HepG2 (cell line): ENCODE results near the gene CTU2. TPM values are rescaled to one million over a fixed set of nuclear protein-coding genes. Genes with fewer than 3 reads are reported as not detected.

ENCODE experiments used
- BCL6 ChIP-seq: IDR thresholded peaks from 2 replicates; pipeline ENCODE4 v1.6.1; 2016; ENCODE audit warnings: missing genetic modification reagents, missing compliant biosample characterization
- KAT7 ChIP-seq: IDR thresholded peaks from 2 replicates; pipeline ENCODE4 v1.6.1; 2018; ENCODE audit warnings: borderline replicate concordance, missing compliant biosample characterization
- MAZ ChIP-seq, 2 experiments: sonication (generic) in 1 of 2; formaldehyde crosslinking in 1 of 2; IDR thresholded peaks; 2 replicates each; pipeline versions ENCODE4 v1.5.0 to v1.6.1; 2012 to 2020; ENCODE audit warnings: low read depth in 2 of 2, mild to moderate bottlenecking in 2 of 2, borderline replicate concordance in 1 of 2, improper control_type of control experiment in 1 of 2, low read length in 1 of 2, missing genetic modification reagents in 1 of 2, moderate library complexity in 1 of 2
- NCOA1 ChIP-seq: sonication (generic); formaldehyde crosslinking; IDR thresholded peaks from 2 replicates; pipeline ENCODE4 v1.9.0; 2021; ENCODE audit warnings: missing genetic modification reagents
- NR2C2 ChIP-seq: sonication (generic); formaldehyde crosslinking; IDR thresholded peaks from 2 replicates; pipeline ENCODE4 v1.4.0; 2020; ENCODE audit warnings: missing genetic modification reagents, mild to moderate bottlenecking, moderate library complexity, borderline replicate concordance
- REXO4 ChIP-seq: sonication (generic); formaldehyde crosslinking; IDR thresholded peaks from 2 replicates; pipeline ENCODE4 v1.8.0; 2022; ENCODE audit warnings: missing genetic modification reagents, mild to moderate bottlenecking, borderline replicate concordance
- SMARCE1 ChIP-seq: fragments of 450-650 bp; IDR thresholded peaks from 2 replicates; pipeline ENCODE4 v1.6.1; 2017; ENCODE audit warnings: borderline replicate concordance
- SRSF1 ChIP-seq: fragments of 200-400 bp; formaldehyde crosslinking; optimal IDR thresholded peaks from 2 replicates; pipeline ENCODE3; 2017; ENCODE audit warnings: mild to moderate bottlenecking, low read depth, low read length, moderate library complexity
- TBX2 ChIP-seq: sonication (generic); formaldehyde crosslinking; IDR thresholded peaks from 2 replicates; pipeline ENCODE4 v1.5.0; 2020; ENCODE audit warnings: missing genetic modification reagents, mild to moderate bottlenecking, borderline replicate concordance
- ZNF263 ChIP-seq: sonication (generic); formaldehyde crosslinking; IDR thresholded peaks from 2 replicates; pipeline ENCODE4 v1.4.0; 2020; ENCODE audit warnings: missing genetic modification reagents
- ZNF282 ChIP-seq: fragments of 450-650 bp; IDR thresholded peaks from 2 replicates; pipeline ENCODE4 v1.6.1; 2018; ENCODE audit not compliant: partially characterized antibody
- polyA plus RNA-seq, 8 experiments: library from polyadenylated mRNA; depleted of rRNA in 3 of 8; stranded (reverse) in 7 of 8; unstranded in 1 of 8; fragments of >200 nt; fragmentation: Illumina TruSeq in 4 of 8; extraction: Trizol in 4 of 8; gene quantifications; 2 replicates each; pipeline versions ENCODE4 v1.2.1 to v1.2.3, GENCODE V29; 2011 to 2016; ENCODE audit warnings: low read depth in 4 of 8, missing spikeins in 1 of 8, mixed read lengths in 1 of 8; ENCODE audit not compliant: insufficient read depth in 1 of 8
- total RNA-seq, 5 experiments: library from RNA; depleted of rRNA; stranded (reverse); fragments of >200 nt; fragmentation: Illumina TruSeq; extraction: Trizol; gene quantifications; 2 replicates each; pipeline ENCODE4 v1.2.3, GENCODE V29; 2016; ENCODE audit warnings: low read depth in 1 of 5
- TF ChIP-seq, protein P1 (sequence below): sonication (generic); formaldehyde crosslinking; conservative IDR thresholded peaks from 2 replicates; pipeline ENCODE4 v1.4.0; 2020; ENCODE audit warnings: mild to moderate bottlenecking, missing genetic modification reagents, moderate library complexity
- TF ChIP-seq, protein P2 (sequence below): sonication (generic); formaldehyde crosslinking; conservative IDR thresholded peaks from 2 replicates; pipeline ENCODE4 v1.8.0; 2022; ENCODE audit warnings: low read depth, missing genetic modification reagents
- TF ChIP-seq, protein P3 (sequence below): sonication (generic); formaldehyde crosslinking; conservative IDR thresholded peaks from 2 replicates; pipeline ENCODE4 v1.8.0; 2022; ENCODE audit warnings: mild to moderate bottlenecking, moderate library complexity, missing genetic modification reagents
- TF ChIP-seq, protein P4 (sequence below): sonication (generic); formaldehyde crosslinking; IDR thresholded peaks from 2 replicates; pipeline ENCODE4 v1.8.1; 2022; ENCODE audit warnings: low read depth, mild to moderate bottlenecking, missing genetic modification reagents

Gene CTU2
- total and polyA plus RNA-seq, 2 of the 13 experiments (the other 11 are each of a cell fraction or from before 2014, with no cell fraction given) = 13.3 to 21.9 TPM

DNA sequence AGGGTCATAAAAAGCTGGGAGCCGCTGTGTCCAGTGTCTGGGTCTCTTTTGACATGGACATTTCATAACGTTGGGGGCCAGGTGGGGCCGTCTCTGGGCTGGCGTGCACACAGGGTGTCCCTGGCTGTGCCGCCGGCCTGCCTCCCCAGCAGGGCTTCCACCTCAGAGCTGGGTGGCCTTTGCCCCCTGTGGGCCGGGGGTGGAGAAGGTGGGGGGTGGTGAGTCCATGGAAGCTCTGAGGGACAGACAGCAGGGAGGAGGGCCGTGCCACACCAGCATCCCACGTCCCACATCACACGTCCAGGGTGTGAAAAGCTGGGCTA, 19.1 kb upstream of the CTU2 start (continued):
- TF ChIP-seq, protein P1, sequence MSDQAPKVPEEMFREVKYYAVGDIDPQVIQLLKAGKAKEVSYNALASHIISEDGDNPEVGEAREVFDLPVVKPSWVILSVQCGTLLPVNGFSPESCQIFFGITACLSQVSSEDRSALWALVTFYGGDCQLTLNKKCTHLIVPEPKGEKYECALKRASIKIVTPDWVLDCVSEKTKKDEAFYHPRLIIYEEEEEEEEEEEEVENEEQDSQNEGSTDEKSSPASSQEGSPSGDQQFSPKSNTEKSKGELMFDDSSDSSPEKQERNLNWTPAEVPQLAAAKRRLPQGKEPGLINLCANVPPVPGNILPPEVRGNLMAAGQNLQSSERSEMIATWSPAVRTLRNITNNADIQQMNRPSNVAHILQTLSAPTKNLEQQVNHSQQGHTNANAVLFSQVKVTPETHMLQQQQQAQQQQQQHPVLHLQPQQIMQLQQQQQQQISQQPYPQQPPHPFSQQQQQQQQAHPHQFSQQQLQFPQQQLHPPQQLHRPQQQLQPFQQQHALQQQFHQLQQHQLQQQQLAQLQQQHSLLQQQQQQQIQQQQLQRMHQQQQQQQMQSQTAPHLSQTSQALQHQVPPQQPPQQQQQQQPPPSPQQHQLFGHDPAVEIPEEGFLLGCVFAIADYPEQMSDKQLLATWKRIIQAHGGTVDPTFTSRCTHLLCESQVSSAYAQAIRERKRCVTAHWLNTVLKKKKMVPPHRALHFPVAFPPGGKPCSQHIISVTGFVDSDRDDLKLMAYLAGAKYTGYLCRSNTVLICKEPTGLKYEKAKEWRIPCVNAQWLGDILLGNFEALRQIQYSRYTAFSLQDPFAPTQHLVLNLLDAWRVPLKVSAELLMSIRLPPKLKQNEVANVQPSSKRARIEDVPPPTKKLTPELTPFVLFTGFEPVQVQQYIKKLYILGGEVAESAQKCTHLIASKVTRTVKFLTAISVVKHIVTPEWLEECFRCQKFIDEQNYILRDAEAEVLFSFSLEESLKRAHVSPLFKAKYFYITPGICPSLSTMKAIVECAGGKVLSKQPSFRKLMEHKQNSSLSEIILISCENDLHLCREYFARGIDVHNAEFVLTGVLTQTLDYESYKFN (CRISPR knock-in tag) = peak; percentile 79
- no peak; the same call in 1 of the 2 replicates for TF ChIP-seq BCL6
- TF ChIP-seq, protein P2, sequence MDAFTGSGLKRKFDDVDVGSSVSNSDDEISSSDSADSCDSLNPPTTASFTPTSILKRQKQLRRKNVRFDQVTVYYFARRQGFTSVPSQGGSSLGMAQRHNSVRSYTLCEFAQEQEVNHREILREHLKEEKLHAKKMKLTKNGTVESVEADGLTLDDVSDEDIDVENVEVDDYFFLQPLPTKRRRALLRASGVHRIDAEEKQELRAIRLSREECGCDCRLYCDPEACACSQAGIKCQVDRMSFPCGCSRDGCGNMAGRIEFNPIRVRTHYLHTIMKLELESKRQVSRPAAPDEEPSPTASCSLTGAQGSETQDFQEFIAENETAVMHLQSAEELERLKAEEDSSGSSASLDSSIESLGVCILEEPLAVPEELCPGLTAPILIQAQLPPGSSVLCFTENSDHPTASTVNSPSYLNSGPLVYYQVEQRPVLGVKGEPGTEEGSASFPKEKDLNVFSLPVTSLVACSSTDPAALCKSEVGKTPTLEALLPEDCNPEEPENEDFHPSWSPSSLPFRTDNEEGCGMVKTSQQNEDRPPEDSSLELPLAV (CRISPR knock-in tag) = no peak
- no peak for TF ChIP-seq NCOA1 (CRISPR knock-in tag)
- peak; percentile 69 for TF ChIP-seq SRSF1
- TF ChIP-seq TBX2 (CRISPR knock-in tag) = 0 out of 2 replicates have a peak, but pooled peaks have one; percentile 2
- TF ChIP-seq, protein P3, sequence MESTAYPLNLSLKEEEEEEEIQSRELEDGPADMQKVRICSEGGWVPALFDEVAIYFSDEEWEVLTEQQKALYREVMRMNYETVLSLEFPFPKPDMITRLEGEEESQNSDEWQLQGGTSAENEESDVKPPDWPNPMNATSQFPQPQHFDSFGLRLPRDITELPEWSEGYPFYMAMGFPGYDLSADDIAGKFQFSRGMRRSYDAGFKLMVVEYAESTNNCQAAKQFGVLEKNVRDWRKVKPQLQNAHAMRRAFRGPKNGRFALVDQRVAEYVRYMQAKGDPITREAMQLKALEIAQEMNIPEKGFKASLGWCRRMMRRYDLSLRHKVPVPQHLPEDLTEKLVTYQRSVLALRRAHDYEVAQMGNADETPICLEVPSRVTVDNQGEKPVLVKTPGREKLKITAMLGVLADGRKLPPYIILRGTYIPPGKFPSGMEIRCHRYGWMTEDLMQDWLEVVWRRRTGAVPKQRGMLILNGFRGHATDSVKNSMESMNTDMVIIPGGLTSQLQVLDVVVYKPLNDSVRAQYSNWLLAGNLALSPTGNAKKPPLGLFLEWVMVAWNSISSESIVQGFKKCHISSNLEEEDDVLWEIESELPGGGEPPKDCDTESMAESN = peak; percentile 43; the same call in 1 of the 2 replicates
- 0 out of 2 replicates have a peak, but pooled peaks have one; percentile 47 for TF ChIP-seq REXO4 (CRISPR knock-in tag)
- TF ChIP-seq KAT7 (CRISPR knock-in tag) = no peak
- peak; percentile 22; the same call in 1 of the 2 replicates for TF ChIP-seq NR2C2
- TF ChIP-seq, protein P4, sequence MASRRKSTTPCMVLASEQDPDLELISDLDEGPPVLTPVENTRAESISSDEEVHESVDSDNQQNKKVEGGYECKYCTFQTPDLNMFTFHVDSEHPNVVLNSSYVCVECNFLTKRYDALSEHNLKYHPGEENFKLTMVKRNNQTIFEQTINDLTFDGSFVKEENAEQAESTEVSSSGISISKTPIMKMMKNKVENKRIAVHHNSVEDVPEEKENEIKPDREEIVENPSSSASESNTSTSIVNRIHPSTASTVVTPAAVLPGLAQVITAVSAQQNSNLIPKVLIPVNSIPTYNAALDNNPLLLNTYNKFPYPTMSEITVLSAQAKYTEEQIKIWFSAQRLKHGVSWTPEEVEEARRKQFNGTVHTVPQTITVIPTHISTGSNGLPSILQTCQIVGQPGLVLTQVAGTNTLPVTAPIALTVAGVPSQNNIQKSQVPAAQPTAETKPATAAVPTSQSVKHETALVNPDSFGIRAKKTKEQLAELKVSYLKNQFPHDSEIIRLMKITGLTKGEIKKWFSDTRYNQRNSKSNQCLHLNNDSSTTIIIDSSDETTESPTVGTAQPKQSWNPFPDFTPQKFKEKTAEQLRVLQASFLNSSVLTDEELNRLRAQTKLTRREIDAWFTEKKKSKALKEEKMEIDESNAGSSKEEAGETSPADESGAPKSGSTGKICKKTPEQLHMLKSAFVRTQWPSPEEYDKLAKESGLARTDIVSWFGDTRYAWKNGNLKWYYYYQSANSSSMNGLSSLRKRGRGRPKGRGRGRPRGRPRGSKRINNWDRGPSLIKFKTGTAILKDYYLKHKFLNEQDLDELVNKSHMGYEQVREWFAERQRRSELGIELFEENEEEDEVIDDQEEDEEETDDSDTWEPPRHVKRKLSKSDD (CRISPR knock-in tag) = 0 out of 2 replicates have a peak, but pooled peaks have one; percentile 26
- TF ChIP-seq ZNF263 = peak; percentile 64; the same call in 1 of the 2 replicates
- no peak for TF ChIP-seq MAZ (IDR thresholded peaks at IDR 0.05; ENCODE audit: borderline replicate concordance, low read depth, low read length)
- TF ChIP-seq MAZ (CRISPR knock-in tag; IDR thresholded peaks at IDR 0.05; ENCODE audit: low read depth) = 0 out of 2 replicates have a peak, but pooled peaks have one; percentile 43
- TF ChIP-seq SMARCE1 = no peak
- no peak for TF ChIP-seq ZNF282
